UCSD-AML1 (cell line): ENCODE measurements around the gene TMEM240.
"Not testable (repeated sequence)": the region's sequence is repeated elsewhere in the genome, so short reads cannot be mapped to it uniquely, and the experiment has no call there.

Experiments used
- DNase-seq: peaks from one replicate; lab custom pipeline; 2025; ENCODE audit not compliant: unreplicated experiment; lab: John Stamatoyannopoulos, UW

Gene TMEM240

DNA sequence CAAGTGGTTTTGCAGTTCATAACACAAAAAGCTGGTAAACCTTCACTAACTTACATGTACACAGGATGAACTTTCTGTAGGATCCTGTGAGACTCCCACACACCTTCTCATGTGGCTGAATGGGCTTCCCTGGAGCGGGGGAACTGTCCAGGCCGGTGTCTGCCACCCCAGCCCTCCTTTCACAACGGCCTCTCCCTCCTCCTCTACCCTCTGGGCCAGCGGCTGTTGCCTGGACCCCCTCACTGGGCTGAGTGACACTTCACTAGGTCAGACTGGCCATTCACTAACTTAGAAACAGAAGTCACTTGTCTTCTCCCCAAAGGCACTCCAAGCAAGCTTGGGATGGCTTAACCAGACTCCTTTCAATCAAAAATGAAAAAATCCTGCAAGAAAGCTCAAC, 18.2 kb upstream of the TMEM240 start:
- no peak for DNase-seq

DNA sequence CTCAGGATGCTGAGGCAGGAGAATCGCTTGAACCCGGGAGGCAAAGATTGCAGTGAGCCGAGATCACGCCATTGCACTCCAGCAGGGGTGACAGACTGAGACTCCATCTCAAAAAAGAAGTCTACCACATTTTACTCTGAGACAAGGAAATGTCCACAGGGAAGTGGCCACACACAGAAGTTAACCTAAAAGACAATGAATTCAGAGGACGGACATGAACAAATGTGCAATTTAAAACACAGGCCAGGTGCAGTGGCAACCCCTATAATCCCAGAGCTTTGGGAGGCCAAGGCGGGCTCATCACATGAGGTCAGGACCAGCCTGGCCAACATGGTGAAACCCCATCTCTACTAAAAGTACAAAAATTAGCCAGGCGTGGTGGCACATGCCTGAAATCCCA, 17.3 kb upstream of the TMEM240 start:
- DNase-seq: not testable (repeated sequence)

DNA sequence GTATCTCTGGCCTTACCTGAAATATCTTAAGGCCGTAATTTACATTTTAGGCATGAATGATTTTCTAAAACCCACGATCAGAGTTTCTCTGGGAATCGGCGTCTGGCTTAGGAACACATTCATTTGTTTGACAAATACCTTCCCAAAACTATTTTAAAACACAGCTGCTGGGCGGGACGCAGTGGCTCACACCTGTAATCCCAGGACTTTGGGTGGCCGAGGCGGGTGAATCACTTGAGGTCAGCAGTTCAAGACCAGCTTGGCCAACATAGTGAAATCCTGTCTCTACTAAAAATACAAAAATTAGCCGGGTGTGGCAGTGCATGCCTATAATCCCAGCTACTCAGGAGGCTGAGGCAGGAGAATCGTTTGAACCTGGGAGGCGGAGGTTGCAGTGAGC, 16.5 kb upstream of the TMEM240 start:
- DNase-seq: not testable (repeated sequence)

DNA sequence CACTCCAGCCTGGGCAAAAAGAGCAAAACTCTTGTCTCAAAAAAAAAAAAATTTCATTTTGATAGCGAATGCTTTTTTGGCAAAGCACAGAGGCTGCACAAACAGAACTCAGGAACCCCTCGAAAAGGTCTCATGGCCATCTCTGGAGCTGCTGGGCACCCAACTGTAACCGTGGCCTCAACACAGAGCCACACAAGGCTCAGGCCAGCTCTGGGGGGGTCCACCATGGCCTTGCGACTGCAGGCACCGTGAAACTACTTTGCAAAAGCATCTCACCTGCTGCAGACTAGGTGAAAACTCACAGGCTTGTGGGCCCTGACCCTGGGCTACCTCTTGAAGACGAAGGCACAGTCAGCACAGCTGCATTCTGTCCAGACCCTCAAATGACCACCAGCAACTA, 16.1 kb upstream of the TMEM240 start:
- no peak for DNase-seq

DNA sequence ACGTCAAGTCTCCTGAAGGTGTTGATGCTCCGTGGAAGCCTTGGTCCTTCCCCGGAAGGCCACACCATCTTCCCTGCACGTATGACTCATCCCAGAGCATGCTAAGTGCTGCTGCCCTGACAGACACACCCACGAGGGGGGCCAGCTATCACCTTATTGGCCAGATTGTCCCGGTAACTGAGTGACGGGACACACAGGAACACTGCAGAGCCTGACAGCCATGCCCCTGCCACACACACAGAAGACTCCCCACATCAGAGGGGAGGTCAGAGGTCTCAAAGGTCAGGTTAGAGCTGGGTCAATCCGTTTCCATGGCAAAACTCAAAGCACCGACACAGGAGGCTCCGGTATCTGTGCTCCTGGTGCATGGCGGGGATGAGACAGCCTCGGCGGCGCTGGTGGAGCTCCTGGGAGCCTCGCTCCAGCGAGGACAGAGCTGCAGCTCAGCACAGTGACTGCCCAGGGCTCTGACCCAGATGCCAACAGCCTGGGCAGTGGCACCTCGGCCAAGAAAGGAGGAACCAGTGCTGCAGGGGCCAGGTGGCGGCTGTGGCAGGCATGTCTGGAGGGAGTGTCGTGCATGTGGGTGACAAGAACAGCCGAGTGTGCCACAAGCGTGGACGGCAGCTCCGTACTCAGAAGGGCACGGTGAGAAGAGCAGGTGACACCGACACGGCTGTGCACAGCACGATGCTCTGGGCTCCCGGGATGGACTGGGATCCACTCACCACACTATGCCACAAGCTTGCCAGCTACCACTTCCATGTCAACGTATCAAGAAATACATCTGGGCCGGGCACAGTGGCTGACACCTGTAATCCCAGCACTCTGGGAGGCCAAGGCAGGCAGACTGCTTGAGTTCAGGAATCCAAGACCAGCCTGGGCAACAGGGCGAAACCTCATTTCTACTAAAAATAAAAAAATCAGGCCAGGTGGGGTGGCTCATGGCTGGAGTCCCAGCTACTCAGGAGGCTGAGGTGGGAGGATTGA, 14.8 kb upstream of the TMEM240 start:
- no peak for DNase-seq

DNA sequence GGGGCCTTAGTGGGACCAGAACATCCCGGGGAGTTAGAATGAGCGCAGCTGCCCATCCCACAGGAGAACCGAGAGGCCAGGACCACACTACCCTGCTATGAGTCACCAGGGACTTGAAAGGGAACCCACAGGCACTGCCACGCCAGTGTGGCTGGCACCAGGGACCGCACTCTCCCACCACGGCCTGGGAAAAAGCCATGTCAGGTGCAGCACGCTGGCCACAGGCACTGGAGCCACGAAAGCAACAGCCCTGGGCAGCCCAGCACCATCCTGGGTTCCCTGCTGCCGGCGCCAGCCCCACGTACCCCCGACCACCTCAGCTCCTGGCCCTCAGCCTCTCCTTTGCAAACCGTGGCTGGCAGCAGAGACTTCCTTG, 14.1 kb upstream of the TMEM240 start:
- DNase-seq: no peak

DNA sequence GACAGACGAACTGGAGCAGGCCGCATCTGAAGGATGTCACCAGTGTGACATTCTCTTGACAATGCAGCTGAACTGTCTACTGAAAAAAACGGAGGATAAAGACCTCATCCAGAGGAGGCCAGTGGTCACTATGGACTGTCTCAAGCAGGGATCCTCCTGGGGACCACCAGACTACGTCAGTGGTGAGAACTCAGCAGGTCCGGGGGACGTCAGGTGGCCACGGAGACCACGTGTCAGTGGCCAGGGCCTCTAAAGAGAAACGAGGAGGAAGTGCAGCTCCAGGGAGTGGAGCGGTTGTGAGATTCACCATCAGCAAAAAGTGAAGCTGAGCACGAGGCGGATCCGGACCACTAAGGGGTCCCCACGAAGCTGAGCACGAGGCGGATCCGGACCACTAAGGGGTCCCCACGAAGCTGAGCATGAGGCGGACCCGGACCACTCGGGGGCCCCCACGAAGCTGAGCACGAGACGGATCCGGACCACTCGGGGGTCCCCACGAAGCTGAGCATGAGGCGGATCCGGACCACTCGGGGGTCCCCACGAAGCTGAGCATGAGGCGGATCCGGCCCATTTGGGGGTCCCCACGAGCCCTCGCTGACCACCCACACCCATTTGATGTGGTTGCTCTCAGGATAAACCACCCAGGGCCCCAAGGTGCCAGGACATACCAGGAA, 13.5 kb upstream of the TMEM240 start:
- no peak for DNase-seq

DNA sequence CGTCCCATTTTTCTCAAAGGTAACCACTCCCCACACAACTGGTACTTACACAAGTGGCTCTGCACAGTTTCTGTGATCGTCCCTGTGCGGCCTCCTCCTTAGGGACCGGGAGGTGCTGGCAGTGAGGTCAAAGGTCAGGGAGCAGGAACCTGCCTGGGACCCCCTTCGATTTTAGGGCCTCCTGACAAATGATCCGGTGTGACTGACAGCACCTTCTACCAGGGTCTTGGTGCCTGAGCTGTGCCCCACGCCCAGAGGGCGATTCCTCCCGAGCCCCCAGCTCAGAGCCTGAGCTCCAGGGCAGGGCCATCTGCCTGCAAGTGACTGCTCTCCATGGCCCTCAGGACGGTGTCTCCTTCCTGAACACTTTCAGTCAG, 11.8 kb upstream of the TMEM240 start:
- no peak for DNase-seq

DNA sequence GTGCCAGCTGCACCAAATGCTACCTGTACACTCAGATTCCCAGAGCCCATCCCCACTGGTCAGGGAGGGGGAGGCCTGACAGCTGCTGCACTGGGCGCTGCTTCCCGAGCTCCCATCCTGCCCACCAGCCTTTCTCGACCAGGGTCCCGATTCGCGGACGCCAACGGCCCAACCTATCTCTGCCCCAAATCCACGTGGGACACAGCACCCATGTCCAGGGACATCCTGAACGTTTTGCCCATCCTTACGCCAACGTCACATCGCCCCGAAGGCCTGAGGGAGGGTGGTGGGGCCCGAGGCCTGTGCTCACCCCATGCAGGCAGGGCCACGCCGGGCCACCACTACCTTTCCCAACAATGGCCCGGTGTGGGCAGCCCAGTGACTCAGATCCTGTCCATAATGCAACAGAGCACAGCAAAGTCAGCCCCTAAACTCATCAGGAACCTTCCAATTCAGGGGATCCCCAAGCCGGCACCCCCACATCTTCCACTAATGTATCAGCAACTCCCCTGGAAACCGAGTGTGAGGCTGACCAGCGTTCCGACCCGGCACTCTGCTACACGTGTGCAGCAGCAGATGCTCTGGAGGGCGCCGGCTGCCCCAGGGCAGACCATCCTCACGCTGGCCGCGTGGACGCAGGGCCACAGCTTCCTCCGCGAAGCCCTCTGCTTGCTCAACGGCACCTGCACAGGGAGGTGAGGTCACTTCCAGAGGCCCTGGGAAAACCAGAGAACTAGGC, 11.3 kb upstream of the TMEM240 start:
- DNase-seq: no peak

DNA sequence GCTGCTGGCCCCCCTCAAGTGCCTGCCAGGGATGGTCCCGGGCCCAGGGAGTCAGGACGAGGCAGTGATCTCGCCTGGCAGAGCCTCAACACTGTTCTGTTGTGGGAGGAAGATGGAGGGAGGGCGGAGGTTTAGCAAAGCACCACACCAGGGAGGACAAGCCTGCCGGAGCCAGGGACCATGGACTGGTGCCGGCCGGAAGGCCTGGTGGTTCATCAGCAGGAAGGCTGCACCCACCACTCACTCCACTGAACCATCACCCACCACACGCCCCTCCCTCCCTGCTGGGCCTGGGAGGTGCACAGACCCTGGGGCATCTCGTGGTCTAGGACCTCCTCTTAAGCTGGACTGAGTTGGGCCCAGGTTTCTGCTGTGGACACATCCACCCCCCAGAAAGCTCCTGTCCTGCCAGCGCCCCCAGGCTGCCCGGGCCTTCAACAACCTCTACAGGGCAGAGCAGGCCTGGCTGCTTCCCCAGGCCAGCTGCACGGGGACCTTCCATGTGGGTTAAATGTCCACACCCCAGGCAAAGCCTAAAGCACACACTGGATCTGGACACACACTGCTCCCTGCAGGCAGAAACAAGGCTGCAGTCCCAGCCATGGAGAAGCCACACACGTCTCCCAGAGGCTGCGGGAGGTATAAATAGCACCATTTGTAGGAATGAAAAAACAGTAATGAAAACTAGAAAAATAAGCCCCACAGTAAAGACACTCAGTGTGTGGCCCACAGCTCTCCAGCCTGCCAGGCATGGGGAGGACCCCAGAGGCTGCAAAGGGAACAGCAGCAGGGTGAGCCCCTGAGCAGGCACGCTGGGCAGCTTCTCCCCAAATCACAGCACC, 10.4 kb upstream of the TMEM240 start:
- DNase-seq: no peak

DNA sequence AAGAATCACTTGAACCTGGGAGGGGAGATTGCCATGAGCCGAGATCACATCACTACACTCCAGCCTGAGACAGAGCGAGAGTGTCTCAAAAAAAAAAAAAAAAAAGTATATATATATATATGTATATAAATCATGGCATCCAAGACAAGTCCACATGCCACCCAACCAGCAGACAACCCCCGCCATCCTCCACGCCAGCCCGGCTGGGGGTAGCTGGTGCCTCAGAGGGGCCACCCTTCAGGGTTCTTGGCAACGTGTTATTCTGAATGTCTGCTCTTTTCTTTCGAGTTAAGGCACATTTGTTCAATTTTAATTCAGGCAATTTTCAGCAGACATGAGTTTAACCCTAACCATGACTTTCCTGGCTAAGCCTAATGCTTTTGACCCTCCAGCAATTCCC, 9.7 kb upstream of the TMEM240 start:
- no peak for DNase-seq

DNA sequence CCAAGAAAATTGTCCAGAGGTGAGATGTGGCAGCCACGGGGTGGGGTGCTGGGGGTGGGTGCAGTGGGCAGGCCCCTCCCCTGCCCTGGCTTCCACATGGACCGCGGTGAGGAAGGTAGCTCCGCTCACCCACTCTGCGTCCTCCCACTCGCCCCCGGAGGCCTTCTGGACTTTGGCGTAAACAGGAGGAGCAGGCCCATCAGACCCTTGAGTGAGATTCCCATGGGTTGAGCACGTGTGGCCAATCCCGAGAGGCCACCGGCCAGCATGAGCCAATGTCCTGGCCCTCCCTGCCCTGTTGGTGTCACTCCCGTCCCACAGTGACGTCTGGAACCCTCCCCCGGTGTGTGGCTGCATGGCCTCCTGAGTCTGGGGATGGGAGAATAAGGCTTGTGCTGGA, 8.2 kb upstream of the TMEM240 start:
- no peak for DNase-seq

DNA sequence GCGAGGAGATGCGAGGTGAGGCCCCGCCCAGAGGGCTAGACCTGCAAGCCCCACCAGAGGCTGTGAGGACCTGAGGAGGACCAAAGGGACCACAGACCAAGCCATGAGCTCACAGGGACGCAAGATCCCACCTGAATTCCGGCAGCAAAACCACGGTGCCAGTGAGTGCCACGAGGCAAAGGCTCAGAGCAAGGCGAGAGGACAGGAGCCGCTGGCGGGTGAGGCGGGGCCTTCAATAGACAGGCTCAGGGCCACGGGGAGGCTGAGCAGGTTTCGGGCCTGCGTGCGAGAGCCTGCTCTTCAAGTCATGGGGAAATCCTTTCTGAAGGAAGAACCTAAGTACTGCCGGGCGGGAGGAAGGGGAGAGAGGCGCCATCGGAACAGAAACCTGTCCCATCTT, 7.1 kb upstream of the TMEM240 start:
- no peak for DNase-seq

DNA sequence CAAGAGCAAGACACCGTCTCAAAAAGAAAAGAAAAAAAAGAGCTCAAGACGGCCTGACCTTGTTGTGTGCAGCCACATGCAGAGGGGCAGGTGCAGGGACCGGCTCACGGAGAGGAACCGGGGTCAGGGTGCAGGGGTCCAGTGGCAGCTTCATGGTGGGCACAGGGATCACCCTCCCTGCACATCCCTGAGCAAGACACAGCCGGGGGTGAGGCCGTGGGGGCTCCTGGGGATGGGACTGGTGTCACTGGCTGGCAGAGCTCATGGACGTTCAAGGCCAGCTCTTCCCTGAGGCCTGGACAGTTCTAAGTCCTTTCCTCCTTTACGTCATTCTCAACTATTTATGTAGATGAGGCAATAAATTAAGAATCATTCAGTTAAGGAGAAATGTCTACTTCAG, 6.6 kb upstream of the TMEM240 start:
- no peak for DNase-seq

DNA sequence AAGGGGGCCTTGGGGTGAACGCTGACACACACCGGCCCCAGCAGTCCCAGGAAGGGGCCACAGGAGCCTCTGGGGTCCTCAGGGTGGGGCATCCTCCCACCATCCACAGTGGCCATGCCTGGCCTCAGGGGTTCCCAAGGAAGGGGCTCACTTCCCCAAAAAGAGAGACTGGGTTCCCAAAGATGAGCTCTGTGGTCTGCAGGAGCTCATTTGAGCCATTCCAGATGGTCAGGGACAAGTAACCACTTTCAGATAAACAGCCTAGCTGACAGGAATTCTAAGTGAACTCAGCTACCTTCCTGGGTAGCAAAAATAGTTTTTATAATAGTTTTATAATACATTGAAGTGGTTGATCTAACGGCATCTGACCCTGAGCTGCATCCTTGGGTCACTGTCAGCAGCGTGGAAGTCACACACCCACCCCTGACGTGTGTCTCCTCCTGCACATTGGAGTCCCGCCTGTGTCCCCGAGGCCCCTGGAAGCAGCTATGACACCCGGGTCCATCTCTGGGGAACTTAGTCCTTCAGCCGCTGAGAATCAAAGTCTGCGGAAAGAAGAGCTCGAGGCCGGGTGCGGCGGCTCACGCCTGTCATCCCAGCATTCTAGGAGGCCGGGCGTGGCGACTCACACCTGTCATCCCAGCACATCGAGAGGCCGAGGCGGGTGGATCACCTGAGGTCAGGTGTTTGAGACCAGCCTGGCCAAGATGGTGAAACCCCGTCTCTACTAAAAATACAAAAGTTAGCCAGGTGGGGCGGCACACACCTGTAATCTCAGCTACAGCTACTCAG, 5.7 kb upstream of the TMEM240 start:
- no peak for DNase-seq

DNA sequence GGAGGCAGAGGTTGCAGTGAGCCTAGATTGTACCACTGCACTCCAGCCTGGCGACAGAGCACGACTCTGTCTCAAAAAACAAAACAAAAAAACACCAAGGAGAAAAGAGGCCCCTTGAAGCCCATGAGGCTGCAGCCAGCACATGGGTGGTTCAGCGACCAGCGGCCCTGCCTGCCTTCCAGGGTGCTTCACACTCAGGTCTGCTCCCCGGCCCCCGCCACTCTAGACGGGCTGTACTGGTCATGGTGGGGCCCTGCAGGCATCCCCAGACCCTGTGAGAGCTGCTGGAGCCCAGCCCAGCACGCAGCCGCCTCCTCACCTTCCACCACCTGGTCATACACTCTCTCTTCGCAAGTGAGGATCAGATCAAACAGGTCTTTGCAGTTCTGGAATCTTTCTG, 4.1 kb upstream of the TMEM240 start:
- DNase-seq: no peak

DNA sequence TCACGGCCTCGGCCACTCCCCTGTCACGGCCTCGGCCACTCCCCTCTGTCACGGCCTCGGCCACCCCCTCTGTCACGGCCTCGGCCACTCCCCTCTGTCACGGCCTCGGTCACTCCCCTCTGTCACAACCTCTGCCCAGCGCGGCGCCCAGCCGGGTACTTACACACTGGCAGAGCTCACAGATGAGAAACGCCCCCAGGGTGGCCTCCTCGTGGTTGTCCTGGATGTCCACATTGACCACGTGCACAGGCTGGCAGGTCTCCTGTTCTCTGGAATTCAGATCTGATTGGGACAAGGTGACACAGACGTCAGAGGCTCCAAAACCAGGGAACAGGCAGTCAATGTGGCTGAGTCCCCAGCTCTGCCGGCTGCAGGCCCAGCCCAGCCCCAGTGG, 3.3 kb upstream of the TMEM240 start:
- no peak for DNase-seq

DNA sequence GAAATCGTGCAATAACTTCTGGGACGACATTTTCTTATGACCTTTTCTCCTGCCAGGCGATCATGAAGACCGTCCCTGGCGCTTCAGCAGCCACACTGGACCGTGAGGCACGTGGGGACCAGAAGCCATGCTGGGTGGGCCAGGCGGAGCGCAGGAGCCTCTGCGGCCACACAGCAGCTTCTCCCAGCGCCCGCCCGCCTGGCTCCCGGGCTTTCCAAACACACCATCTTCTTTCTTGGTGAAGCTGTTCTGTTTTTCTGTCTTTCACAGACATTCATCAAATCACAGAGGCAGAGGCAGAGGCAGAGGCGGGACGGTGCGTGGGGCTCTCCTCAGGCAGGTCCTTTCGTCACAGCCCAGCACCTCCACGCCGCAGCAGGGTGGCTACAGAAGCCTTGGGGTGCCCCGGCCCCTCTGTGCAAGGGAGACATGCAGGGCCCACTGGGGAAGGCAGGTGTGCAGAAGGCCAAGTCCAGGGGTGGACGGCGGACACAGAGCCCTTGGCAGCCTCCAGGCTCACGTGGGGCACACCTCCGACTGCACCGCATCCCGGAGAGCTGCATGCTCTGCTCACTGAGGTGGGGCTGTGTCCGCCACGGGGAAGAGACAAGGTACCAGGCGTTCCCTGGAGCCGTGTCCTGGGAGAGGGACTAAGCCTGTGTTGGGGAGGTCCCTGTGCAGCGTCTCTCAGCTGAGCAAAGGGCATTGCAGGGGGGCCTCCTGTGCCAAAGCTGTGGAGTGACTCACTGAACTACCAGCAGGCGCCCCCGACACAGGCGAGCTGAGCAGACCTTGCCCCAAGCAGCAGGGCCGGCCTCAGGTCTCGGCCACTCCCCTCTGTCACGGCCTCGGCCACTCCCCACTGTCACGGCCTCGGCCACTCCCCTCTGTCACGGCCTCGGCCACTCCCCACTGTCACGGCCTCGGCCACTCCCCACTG, 2.6 kb upstream of the TMEM240 start:
- DNase-seq: no peak
